Forelimb muscle (tissue), 1 donor: ENCODE data around the gene SRGN. TPM values are rescaled to one million over a fixed set of nuclear protein-coding genes. Genes with fewer than 3 reads are reported as not detected.
A peak's percentile ranks its signal among the peaks of the same experiment; 100 is the strongest.

Source experiments
- DNase-seq: peaks from one replicate; pipeline ENCODE4 v3.0.0-alpha.2; 2013; ENCODE audit warnings: low read depth
- polyA plus RNA-seq: library from polyadenylated mRNA; unstranded; fragments of 120-200 nt; gene quantifications from one replicate; pipeline ENCODE4 v1.2.1, GENCODE V29; 2013; ENCODE audit not compliant: insufficient read length

The SRGN gene
- polyA plus RNA-seq, 1 donor: 23.1 TPM

DNA sequence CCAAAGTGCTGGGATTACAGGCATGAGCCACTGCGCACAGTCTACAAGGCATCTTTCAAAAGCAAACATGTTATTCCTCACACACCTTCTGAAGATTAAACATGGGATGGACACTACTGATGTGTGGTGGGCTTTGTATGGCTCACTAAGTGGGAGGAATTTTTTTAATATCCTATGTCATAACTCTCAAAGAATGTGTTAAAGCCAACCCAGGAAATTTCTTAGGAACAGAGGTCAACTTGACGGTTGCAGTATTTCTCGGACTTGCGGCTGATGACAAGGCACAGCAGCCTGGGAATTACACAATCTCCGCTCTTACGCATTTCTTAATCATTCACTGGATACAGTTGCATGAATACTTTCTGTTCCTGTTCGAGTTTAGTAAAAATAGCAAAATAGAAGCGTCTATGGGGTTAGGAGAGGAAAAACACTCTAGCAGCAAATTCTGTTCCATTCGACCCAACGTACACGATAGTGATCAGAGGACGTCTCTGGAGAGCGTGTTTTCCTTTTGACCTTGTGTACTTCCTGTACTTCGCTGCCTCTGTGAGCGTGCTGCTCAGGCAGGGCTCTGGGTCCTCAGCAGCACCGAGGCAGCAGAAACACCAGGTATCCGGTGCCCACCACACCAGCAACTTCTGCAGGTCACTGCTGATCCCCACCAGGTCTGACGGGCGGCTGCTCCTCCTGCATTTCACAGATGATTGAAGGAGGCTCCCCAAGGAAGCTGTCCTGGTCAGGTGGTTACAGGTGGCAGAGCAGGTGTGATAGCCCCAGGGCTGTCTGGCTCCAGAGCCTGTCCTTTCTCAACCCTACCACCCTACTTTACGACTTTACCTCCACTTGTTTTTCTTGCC is 26.4 kb upstream of the SRGN start:
- peak; percentile 60 for DNase-seq

DNA sequence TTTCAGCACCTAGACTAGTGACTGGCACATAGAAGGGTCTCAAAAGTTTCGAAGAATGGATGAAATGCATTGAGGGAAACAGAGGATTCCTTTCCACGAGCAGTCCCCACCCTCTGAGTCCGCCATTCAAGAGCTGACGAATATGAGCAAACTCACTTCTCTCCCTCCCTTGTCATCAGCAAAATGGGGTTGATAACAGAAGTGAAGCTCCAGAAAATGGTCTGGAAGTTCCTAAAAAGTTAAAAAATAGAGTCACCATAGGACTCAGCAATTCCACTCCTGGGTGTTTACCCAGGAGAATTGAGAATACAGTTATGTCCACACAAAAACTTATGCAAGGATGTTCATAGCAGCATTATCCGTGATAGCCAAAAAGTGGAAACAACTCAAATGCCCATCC is 25.0 kb upstream of the SRGN start:
- no peak for DNase-seq

DNA sequence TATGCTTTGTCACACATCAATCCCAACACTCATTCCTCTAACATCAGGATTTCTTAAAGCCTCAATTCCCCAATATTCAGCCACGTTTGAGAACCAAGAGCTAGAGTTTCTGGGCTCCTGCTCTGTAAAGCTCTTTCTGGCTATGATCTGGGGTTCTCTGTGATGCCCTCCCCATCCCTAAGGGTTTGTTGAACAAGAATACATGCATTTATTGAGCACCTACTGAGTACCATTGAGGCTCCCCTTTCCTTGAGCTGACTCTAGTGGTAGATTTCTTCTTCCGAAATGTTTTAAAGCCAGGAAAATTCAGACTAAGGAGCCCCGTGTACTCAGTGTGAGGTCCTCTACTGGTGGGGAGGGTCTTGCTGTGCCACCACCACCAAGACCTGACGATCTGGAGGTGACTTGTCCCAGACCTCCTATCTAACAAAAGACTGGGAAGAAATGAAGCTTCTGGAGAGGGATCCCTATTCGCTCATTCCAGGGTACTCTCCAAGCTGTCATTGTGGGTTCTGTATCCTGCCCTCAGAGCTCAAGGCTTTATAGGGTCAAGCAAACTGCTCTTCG is 23.1 kb upstream of the SRGN start:
- no peak for DNase-seq

DNA sequence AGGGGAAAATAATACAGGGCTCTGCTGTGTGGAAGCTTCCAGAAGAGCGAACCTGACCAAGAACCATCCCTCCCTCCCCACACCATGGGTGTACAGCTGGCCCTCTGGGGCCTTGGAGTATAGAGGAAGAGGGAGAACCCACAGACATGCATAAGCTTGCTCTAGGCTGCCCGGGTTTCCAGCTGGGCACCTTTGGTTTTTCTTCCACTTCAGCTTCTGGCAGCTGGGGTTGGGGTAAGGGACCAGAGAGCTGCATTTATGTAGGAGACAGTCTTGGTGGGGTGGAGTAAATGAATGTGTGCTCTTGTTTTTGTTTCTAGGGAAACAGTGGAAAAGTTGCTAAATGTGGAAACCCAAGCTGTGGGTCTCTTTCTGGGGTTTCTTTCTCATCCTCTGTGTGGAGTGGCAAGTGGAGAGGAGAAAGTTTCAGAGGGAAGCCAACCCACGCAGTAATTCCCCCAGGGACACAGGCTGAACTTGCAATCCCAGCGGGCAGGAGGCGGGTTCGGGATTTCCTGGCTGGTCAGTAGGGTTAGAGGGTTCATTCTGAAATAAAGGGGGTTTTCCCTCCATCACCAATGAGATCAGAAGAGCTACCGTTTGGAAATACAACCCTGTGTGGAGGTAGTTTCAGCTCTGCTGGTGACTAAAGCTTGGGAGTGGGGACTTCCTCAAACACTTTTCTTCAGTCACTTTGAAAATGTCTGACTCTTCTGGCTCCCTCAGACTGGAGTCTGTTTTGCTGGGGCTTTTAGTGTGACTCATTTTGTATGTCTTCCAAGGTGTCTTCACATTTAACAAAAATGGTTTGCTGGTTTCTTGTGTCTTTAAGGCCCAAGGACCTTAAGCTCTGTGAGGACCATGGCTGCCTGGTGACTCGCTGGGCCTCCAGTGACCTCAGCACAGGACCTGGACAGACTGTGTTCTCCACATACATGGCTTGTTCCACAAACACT is 22.2 kb upstream of the SRGN start:
- no peak for DNase-seq

DNA sequence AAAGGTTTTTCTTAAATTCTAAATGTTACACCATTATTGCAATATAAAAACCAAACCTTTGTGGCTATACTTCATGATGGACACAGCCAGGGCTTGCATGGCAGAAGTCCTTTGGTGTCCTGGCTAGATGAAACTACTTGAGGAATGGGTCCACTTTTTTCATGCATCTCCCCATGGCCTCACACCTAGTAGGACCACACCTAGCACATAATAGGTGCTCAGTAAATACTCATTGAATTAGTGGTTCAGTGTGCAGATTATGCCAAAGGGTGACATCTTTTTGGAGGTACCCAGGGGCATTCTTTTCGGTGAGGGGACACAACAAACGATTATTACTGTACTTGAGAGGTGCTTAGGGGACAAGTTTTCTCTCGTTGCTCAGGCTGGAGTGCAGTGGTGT is 20.7 kb upstream of the SRGN start:
- no peak for DNase-seq

DNA sequence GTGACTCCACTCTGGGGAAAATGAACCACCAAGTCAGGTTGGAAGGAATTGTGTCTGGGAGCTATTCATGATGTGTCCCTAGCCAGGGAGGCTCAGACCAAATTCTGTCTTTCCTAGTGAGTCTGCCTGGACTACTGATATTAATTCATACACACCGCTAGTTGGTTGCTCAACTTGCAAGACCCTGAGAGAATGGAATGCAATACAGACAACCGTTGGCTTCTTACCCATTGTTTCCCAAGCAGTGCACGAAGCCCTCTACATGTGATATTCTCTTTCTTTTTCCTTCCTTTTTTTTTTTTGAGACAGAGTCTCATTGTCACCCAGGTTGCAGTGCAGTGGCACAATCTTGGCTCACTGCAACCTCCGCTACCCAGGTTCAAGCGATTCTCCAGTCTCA is 19.4 kb upstream of the SRGN start:
- DNase-seq: no peak

DNA sequence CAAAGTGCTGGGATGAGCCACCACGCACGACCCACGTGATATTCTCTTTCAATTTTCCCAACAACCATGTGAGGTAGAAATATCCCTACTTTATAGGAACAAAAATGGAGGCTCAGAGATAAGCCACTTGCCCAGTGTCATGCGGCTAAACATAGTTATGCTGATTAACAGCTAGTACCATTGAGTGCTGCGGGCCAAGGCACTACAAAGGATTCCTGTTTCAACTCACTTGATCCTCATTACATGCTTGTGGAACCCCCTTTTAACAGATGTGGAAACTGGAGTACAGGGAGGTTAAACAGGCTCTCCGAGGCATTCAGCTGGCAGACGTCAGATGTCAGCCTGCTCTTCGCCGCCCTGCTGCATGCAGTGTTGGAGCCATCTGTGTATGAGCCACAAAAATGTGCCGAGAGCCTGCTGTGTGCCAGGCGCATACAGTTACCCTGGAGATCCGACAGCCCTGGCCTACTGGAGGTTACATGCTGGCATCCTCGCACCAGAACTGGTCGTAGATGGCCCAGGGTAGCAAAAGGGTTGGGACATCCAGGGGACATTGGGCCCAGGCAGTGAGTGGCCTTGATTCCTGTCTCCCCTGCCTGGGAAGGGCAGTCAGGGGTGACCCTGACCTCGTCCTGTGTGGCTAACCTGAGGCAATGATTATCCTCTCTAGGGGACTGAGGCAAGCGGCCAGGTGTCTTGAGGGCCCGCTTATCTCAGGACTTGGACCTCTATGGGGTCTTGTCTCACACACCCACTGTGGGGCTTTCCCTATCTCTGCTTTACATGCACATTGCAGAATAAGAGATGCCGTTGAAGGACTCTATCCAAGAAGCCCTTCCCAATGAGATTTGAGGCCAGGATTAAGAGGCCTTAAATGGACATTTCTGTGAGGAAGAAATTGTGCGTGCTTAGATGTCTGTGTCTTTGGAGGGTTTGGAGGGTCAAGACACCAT is 18.5 kb upstream of the SRGN start:
- no peak for DNase-seq

DNA sequence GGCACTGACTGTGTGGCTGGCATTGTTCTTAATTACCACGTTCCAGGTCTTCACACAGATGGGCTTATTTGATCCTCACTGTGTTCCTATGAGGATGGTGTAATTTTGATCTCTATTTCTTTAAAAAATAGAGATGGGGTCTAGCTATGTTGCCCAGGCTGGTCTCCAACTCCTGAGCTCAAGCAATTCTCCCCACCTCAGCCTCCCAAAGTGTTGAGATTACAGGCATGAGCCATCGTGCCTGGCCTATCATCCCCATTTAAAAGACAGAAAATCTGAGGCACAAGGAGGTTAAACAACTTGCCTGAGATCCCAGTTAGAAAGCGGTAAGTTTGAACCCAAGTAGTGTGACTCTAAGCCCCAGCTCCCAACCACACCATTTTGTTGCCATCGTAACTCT is 17.0 kb upstream of the SRGN start:
- DNase-seq: no peak

DNA sequence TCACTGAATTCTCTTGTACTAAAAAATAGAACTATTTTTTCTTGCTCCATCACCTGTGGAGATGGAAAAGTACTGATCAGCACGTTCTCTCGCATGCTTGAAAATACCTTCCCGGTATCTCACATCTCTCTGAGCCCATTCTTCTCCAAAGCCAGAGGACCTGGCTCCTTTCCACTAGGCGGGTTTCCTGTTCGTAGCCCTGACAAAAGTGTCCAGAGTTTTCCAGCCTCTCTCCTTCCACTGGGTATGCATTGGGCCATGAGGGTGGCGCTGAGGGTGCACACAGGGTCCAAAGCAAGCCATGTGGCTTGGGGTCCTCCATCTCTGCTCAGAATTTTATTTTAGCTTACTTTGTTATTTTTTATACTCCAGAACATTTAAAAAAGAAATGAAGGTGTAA is 16.3 kb upstream of the SRGN start:
- no peak for DNase-seq

DNA sequence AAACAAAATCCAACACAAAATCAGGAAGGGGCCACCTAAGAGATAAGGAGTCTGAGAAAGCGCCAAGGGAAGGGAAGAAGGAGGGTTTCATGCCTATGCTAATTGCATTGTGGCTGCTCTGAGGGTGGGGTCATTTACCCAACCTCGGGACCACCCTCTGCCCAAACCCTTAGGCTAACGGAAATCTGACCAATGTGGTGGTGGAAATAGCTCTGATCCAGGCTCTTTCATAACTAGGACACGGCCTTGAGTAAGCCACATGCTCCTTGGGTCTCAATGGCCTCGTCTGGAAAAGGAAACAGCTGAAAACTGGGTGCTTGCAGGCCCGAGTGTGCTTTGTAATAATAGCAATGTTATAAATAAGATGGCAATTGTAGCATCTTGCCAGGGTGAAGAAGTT is 14.9 kb upstream of the SRGN start:
- no peak for DNase-seq

DNA sequence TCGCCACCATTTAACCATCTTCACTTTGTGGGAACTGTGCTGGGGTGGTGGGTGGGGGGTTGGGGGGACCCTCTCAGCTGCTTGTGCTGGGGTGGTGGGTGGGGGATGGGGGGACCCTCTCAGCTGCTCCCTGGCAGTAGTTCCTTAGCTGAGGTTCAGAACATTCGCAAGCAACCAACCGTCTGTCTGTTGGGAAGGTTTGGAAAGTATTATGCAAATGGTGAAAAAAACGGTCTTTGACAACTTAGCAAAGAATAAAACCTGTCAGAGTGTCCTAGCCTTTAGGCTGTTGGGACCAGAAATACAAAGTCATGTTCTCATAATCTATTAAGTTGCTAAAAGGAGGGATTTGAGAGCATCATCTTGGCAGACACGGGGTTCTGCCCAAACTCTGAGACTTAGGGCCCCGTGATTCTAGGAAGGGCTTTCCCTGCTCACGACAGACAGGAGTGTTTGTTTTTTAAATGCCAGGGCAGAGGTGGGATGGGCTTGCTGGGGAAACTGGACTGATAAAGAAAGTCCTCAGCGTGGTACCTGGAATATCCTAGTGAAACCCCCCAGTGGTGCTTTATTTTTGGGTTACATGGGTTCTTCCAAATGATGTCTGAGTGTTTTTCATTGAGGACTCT is 14.1 kb upstream of the SRGN start:
- DNase-seq: no peak

DNA sequence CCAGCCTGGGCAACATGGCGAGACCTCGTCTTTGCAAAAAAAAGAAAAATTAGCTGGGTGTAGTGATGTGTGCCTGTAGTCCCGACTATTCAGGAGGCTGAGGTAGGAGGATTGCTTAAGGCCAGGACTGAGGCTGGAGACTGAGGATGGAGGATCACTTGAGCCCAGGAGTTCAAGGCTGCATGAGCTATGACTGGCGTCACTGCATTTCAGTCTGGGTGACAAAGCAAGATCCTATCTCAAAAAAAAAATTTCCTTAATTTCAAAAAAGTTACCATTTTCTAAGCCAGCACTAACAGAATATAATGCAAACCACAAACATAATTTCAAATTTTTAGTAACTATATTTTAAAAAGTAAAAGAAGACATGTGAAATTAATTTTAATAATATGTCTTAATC is 13.4 kb upstream of the SRGN start:
- no peak for DNase-seq

DNA sequence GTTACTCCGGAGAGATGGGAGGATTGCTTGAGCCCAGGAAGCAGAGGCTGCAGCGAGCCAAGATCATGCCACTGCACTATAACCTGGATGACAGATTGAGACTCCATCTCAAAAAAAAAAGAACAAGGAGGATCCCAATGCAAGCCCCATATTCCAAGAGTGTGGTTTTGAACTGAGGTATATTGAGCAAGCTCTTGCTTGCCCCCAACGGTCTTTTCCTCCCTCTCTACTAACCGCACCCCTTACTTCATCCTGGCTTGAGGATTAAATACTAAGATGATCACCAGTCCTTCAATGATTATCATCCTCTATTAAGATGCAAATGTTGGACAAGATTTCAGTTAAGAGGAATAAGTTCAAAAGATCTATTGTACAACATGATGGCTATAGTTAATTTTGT is 12.5 kb upstream of the SRGN start:
- DNase-seq: no peak

DNA sequence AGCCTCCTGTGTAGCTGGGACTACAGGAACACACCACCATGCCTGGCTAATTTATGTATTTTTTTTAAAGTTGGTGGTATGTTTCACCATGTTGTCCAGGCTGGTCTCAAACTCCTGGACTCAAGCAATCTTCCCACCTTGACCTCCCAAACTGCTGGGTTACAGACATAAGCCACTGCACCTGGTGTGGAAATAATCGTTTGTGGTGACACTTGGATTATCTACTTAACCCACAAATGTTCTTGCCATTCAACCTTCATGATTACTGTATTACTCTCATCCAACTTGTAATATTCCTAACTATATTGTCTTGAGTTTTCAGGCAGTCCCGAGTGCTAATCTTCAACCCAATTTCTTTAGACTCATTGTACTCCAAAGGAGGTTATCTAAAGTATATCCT is 9.6 kb upstream of the SRGN start:
- DNase-seq: no peak

DNA sequence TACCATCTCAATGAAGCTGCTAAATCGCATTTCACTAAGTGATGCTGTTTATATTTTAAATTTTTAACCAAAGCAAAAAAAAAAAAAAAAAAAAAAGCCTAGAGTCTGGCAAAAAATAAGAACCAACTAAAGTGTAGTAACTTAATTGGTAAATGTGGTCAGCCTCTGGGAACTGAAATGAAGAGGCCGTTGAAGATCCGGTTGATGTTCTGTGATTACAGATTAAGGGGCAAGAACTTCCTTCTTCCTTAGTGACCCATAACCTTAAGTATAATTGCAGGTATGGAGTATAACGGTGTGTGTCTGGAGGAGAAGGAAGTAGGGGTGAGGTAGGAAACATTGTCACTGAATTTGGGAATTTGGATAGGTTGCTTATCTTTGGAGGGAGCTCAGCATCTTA is 7.7 kb upstream of the SRGN start:
- DNase-seq: no peak

DNA sequence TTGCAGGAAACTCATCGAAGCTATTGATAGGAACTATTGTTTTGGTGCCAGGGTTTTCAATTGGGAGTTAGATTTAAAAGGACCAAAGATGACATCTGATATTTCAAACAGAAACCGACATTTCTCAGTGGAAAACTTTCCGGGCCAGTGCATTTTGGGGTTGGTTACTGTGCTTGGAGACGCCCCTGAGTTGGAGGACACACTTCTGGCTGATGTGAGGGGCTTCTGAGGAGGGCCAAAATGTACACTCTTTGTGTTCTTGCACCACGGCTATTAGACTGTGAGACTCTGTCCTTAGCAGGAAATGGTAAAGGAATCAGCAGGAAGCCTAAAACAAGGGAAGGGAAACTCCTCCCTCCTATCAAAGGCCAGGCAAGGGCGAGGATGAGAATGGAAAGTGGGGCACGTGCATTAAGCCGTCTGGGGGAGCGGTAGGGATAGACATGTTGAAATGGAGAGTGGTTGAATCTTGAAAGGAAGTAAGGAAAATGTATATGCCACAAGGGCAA is 1.8 kb upstream of the SRGN start:
- no peak for DNase-seq

DNA sequence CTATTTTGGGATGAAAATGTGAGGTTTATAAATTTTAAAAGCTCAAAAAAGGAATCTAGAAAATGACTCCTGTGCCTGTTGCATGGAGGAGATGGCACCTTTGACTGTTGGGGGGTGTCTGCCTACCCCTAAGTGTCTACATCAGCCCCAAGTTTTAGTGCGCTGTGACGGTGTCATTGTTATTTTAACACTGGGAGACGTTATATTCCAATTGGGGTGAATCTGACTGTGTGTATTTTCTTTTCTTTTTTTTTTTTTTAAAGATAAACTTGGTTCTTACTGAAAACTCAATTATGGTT is 517 bp downstream of the SRGN start:
- DNase-seq: no peak

DNA sequence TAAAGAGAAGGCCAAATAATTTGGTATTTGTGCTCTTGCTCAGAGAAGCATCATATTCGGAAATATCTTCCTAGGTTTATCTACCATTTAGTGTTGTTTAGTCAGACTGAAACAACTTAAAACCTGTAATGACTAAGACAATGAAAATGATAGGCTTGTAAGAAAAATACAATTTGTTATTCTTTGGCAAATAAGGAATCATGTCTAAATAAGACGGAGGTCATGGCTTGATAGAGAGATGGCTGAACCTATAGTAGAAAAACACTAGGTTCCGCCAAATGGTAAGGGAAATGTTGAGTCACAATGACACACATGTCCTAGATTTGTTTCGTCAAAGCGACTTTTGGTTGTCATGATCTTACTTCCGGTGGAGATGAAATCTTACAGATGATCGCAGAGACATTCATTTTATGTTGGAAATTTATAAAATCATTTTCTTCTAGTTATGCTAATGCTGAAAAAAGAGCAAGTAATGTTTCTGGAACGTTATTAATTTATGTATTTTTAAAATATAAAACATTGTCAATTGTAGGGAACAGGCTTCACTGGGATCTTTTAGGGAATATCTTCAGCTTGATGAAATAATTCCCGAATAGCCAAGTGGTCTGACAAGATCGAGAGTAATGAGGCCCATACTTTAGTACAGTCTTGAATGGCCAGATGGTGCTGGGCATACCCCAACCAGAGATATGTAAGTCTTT is 1.0 kb downstream of the SRGN start:
- DNase-seq: no peak

DNA sequence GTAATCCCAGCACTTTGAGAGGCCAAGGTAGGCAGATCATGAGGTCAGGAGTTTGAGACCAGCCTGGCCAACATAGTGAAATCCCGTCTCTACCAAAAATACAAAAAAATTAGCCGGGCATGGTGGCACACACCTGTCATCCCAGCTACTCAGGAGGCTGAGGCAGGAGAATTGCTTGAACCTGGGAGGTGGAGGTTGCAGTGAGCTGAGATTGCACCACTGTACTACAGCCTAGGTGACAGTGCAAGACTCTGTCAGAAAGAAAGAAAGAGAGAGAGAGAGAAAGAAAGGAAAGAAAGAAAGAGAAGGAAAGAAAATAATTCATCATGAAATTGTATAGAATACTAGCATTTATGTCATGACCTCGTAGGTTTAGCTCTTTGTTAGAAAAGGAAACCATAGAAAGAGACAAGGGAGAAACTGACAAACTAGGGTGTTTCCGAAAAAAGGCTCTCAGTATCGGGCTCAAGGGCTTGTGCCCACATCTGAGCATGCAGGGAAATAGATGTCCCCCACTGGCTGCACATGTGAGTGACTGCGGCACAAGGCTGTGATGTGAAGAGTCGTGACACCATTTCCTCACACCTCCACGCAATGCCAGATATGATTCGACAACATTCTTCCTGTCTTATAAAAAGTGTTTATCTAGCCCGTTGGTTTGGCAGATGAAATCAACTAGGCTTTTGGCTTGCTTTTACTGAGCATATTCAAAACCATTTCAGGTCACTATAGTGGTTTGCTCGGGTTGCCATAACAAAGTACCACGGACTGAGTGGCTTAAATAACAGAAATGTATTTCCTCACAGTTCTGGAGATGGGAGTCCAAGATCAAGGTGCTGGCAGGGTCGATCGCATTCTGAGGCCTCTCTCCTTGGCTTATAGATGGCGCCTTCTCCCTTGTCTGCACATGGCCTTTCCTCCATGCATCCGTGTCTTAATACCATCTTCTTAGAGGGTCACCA is 2.0 kb downstream of the SRGN start:
- no peak for DNase-seq
